GM21367 (cell line): ENCODE results near the gene PTPRCAP.
"Not testable (repeated sequence)": the region's sequence is repeated elsewhere in the genome, so short reads cannot be mapped to it uniquely, and the experiment has no call there.

Source experiments
- ATAC-seq: cut with Tn5 transposase; IDR thresholded peaks from one replicate; pipeline ENCODE4 v1.9.1; 2021; ENCODE audit not compliant: unreplicated experiment

PTPRCAP gene

GRCh38 chr11:67428052-67429001 lies 9.2 kb downstream of the PTPRCAP start, which contains the start of gene RPS6KB2:
Gene RPS6KB2, plus strand, starts transcription at chr11:67428494. Its CDS starts 52 bp downstream, at chr11:67428546.
- ATAC-seq: peak; percentile 74

- not testable (repeated sequence) for ATAC-seq
Observed at GRCh38 chr11:67427364-67427859, 10.1 kb downstream of the PTPRCAP start.

GRCh38 chr11:67423891-67424613 lies 13.4 kb downstream of the PTPRCAP start:
- no peak for ATAC-seq

- no peak for ATAC-seq
Observed at GRCh38 chr11:67423466-67423865, 14.0 kb downstream of the PTPRCAP start.

- no peak for ATAC-seq
Observed at GRCh38 chr11:67422891-67423290, 14.6 kb downstream of the PTPRCAP start.

GRCh38 chr11:67421430-67422031 lies 16.0 kb downstream of the PTPRCAP start:
- ATAC-seq: no peak

- peak; percentile 72 for ATAC-seq
Observed at GRCh38 chr11:67420646-67421429, 16.6 kb downstream of the PTPRCAP start.

- ATAC-seq: no peak
Observed at GRCh38 chr11:67420147-67420645, 17.3 kb downstream of the PTPRCAP start.

GRCh38 chr11:67419325-67420049 lies 18.0 kb downstream of the PTPRCAP start:
- no peak for ATAC-seq

- ATAC-seq: no peak
Observed at GRCh38 chr11:67418476-67419281, 18.8 kb downstream of the PTPRCAP start.

GRCh38 chr11:67417425-67417824 lies 20.1 kb downstream of the PTPRCAP start:
- no peak for ATAC-seq

GRCh38 chr11:67416416-67417335 lies 20.8 kb downstream of the PTPRCAP start:
- ATAC-seq: no peak

GRCh38 chr11:67415501-67416304 lies 21.8 kb downstream of the PTPRCAP start, which contains the start of gene CARNS1:
Gene CARNS1, plus strand, starts transcription at chr11:67415678. Its CDS starts 522 bp downstream, at chr11:67416200.
- no peak for ATAC-seq

GRCh38 chr11:67413266-67413849 lies 24.1 kb downstream of the PTPRCAP start:
- ATAC-seq: no peak

GRCh38 chr11:67412495-67413179 lies 24.8 kb downstream of the PTPRCAP start:
- ATAC-seq: no peak

- no peak for ATAC-seq
Observed at GRCh38 chr11:67411785-67412152, 25.7 kb downstream of the PTPRCAP start.
